Pancreas (tissue), 10 donors: ENCODE results near the gene SH3TC1. TPM values are rescaled to one million over a fixed set of nuclear protein-coding genes. Genes with fewer than 3 reads are reported as not detected.

Experiments
- ATAC-seq, 4 donors: fragments of 200-7000 bp; cut with Tn5 transposase; one replicate each; pipeline versions ENCODE4 v1.8.0 to v1.9.1; 2020; ENCODE audit warnings: mild to moderate bottlenecking in 4 of 4, moderate library complexity in 4 of 4
- DNase-seq, 6 donors: peaks; one replicate each; pipeline ENCODE4 v3.0.0-alpha.2; 2020
- FAIRE-seq: peaks from 2 replicates; lab custom pipeline; 2012; peaks lifted over from hg19 to GRCh38; lab: Jason Lieb, UNC
- H3K27ac ChIP-seq, 4 donors: fragments of 200-600 bp; sonication (generic); 1 replicate in 3 of 4; 2 replicates in 1 of 4; pipeline versions ENCODE4 v1.5.0 to v1.8.0; 2020
- H3K27me3 ChIP-seq, 4 donors: fragments of 200-600 bp; one replicate each; pipeline ENCODE4 v1.8.0; 2021
- H3K36me3 ChIP-seq, 3 donors: fragments of 200-600 bp; sonication (generic) in 1 of 3; one replicate each; pipeline versions ENCODE4 v1.5.0 to v1.8.0; 2020 to 2021
- H3K4me1 ChIP-seq, 3 donors: fragments of 200-600 bp; one replicate each; pipeline ENCODE4 v1.8.0; 2021
- H3K4me3 ChIP-seq, 4 donors: fragments of 200-600 bp; sonication (generic) in 2 of 4; one replicate each; pipeline versions ENCODE4 v1.5.0 to v1.8.0; 2020 to 2021
- H3K9me3 ChIP-seq, 4 donors: fragments of 200-600 bp; one replicate each; pipeline ENCODE4 v1.8.0; 2021
- CTCF ChIP-seq, 4 donors: fragments of 200-600 bp; sonication (generic) in 3 of 4; IDR thresholded peaks; one replicate each; pipeline versions ENCODE4 v1.5.0 to v1.8.0; 2021; ENCODE audit warnings: antibody characterized with exemption in 4 of 4
- WGBS, 2 donors: extraction: QIAGEN DNeasy Blood & Tissue Kit; methylation state at CpG; one replicate each; pipeline ENCODE4 v1.1.7; 2013; 5-methylcytosine and 5-hydroxymethylcytosine counted together
- intact Hi-C, 3 donors: fragments of 100-400 bp; cut with DNase I; formaldehyde crosslinking; loops; one replicate each; pipeline versions ENCODE4 v1.11.1 to v1.14.2; 2022
- polyA plus RNA-seq, 2 donors: library from polyadenylated mRNA; stranded (reverse); fragments of 200-250 nt; gene quantifications; one replicate each; pipeline ENCODE4 v1.2.3, GENCODE V29; 2013
- total RNA-seq, 6 donors: library from RNA; stranded (reverse); fragmentation: NEBNext Ultra II Directional in 4 of 6; extraction: Animal tissue kit (Norgen Biotek cat#: 25700) in 4 of 6; gene quantifications; one replicate each; pipeline versions ENCODE4 v1.2.1 to v1.2.4, GENCODE V29; 2021 to 2023
- donor health status: healthy with polysubstance abuse.
- donor health status: DM: no; HTN: no; CAD: no; lungs with moderate emphysema.
- donor health status: DM: no; HTN: no; CAD: no.
- donor health status: control.
- donor health status: control.
- donor health status: Bipolar disorder and iron deficiency.
- donor health status: DM: yes; HTN: yes; CAD: no.
- donor health status: DM: no; HTN: no; CAD: no.
- donor health status: DM: no; HTN: no; CAD: no.
- donor health status: DM: yes; HTN: yes; CAD: no.

Gene SH3TC1
- total and polyA plus RNA-seq, 8 donors, result 12.5 to 28.0 (median 19.6) TPM

GRCh38 chr4:8218371-8219031 lies 19.4 kb downstream of the SH3TC1 start:
- no peaks in the 10 kb centered on the region for H3K27me3 ChIP-seq
- FAIRE-seq (no peak), DNase-seq (peak in 1 of 6 donors; percentile 64), ATAC-seq (no peak)
- H3K27ac ChIP-seq, result no peak overlapping the region
- H3K4me3 ChIP-seq, result no peak overlapping the region
- H3K36me3 ChIP-seq, result peaks cover 0 to 31% (median 6%) of the 10 kb centered on the region in 3 donors
- intact Hi-C loops, result no loop called here
- 93 to 95% methylated on average over 20 of the region's 20 CpGs for WGBS, 2 donors
- no peaks in the 10 kb centered on the region for H3K4me1 ChIP-seq
- no peak for TF ChIP-seq CTCF (IDR thresholded peaks at IDR 0.05)
- no peaks in the 10 kb centered on the region for H3K9me3 ChIP-seq

GRCh38 chr4:8219236-8219635 lies 20.1 kb downstream of the SH3TC1 start:
- no peak for ATAC-seq
- H3K36me3 ChIP-seq, result peaks cover 0 to 38% (median 6%) of the 10 kb centered on the region in 3 donors
- H3K27me3 ChIP-seq, result no peaks in the 10 kb centered on the region
- H3K9me3 ChIP-seq, result no peaks in the 10 kb centered on the region
- TF ChIP-seq CTCF (IDR thresholded peaks at IDR 0.05), result no peak
- intact Hi-C loops, result no loop called here
- H3K4me1 ChIP-seq, result no peaks in the 10 kb centered on the region
- FAIRE-seq, result no peak
- WGBS, 2 donors, result 68 to 70% methylated on average over 21 of the region's 21 CpGs
- DNase-seq, result peak in 2 of 6 donors; percentile 45 to 75
- H3K4me3 ChIP-seq, result no peak overlapping the region
- no peak overlapping the region for H3K27ac ChIP-seq

- Histone ChIP-seq H3K9me3 (no peaks in the 10 kb centered on the region), H3K27me3 (no peaks in the 10 kb centered on the region), H3K36me3 (peaks cover 0 to 29% (median 6%) of the 10 kb centered on the region in 3 donors), H3K4me3 (no peak overlapping the region), H3K27ac (peak overlapping the region in 1 of 4 donors; percentile 39), H3K4me1 (peaks cover 3 to 6% (median 5%) of the 10 kb centered on the region in 3 donors)
- ATAC-seq (no peak), DNase-seq (peak in 2 of 6 donors; percentile 29 to 41), FAIRE-seq (no peak)
- no peak for TF ChIP-seq CTCF (IDR thresholded peaks at IDR 0.05)
- WGBS, 2 donors, result 94 to 96% methylated on average over 7 of the region's 7 CpGs
- intact Hi-C loops, result no loop called here
Measured at GRCh38 chr4:8220661-8221450, 21.8 kb downstream of the SH3TC1 start.

- Histone ChIP-seq H3K4me1 (peaks cover 6 to 11% (median 11%) of the 10 kb centered on the region in 3 donors), H3K36me3 (peaks cover 0 to 29% (median 2%) of the 10 kb centered on the region in 3 donors), H3K27me3 (no peaks in the 10 kb centered on the region), H3K4me3 (no peak overlapping the region), H3K9me3 (no peaks in the 10 kb centered on the region), H3K27ac (peak overlapping the region in 2 of 4 donors; percentile 22 to 39)
- WGBS, 2 donors, result 84 to 88% methylated on average over 5 of the region's 5 CpGs
- TF ChIP-seq CTCF (IDR thresholded peaks at IDR 0.05), result no peak
- peak in 3 of 4 donors; percentile 17 to 45 (median 26) for ATAC-seq
- no peak for DNase-seq
- intact Hi-C loops, result no loop called here
- no peak for FAIRE-seq
Measured at GRCh38 chr4:8221476-8221875, 22.4 kb downstream of the SH3TC1 start.
